NCI-H2227 (cell line): ENCODE data around the gene XRCC6.
"Not testable (repeated sequence)": the region's sequence is repeated elsewhere in the genome, so short reads cannot be mapped to it uniquely, and the experiment has no call there.

ENCODE experiments used
- DNase-seq: peaks from one replicate; lab custom pipeline; 2025; ENCODE audit not compliant: unreplicated experiment; lab: John Stamatoyannopoulos, UW

The XRCC6 gene

DNA sequence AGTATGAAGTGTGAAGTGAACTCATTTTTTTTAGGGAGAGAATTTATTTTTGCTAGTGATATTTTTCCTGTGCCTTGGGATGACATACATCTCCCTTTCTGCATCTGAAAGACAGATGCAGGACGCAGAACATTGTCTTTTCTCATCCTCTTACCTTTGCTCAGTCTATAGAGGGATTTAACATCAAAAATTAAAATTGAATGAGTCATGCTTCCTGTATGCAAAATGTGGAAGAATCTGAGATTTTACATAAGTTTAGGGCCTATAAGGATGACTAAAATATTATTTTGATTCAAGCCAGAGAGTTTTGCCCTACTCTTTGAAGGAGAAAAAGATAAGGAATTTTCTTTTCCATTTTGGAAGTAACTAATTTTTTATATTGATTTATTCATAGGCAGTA, 27.3 kb downstream of the XRCC6 start:
- DNase-seq = no peak

DNA sequence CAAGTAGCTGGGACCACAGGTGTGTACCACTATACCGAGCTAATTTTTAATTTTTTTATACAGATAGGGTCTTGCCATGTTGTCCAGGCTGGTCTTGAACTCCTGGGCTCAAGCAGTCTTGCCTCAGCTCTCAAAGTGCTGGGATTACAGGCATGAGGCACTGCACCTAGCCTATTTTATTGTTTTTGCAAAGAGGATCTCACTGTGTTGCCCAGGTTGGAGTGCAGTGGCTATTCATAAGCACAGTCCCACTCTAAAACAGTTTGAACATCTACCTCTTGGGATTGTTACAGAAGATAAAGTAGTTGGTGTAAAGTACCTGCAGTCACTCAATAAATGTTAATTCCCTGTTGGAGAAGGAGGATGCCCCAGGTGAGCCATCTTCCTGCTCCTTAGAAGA, 29.1 kb downstream of the XRCC6 start:
- DNase-seq = no peak

DNA sequence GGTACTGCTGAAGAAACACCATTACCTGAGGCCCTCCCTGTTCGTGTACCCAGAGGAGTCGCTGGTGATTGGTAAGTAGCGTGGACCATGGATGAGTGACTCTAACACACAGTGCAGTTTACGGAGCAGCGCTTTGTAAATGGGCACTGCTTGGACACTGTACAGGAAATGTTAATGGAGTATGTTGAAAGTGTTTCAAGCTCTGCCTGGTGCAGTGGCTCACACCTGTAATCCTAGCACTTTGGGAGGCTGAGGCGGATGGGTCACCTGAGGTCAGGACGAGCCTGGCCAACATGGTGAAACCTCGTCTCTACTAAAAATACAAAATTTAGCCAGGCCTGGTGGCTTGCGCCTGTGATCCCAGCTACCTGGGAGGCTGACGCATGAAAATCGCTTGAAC, 29.7 kb downstream of the XRCC6 start:
- no peak for DNase-seq

DNA sequence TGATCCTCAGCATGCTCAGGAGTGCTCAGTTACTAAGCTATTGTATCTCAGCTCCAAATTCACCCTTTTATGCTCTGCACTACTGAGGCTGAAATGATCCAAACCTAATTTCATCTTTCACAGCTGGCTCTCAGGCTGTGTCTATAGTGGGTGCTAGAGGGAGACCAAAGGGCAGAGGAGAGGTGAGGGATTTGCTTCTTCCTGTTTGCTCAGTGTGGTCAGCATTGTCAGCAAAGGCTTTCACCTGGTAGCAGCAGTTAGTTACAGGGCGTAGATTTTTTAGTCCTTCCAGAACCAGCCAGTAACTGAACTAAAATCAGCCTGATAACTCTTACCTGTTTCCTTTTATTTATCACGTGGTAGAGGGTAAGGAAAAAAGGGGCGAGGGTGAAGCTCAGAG, 33.2 kb downstream of the XRCC6 start:
- no peak for DNase-seq

DNA sequence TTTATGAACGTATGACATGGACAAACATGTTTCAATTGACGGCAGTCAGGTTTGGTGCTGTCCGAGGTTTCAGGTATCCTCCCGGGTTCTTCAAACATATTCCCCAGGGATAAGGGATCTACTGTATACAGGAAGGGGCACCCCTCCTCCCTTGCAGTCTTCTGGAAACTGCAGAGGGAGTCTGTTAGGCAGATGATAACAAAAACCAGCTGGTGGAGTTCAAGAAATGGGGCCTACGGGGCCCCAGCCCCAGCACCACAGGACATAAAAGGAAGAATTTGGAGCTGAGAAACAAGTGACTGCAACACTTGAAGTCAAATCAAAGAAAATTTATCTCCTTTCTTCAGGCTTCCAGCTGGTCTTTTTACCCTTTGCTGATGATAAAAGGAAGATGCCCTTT, 35.5 kb downstream of the XRCC6 start:
- DNase-seq = no peak

DNA sequence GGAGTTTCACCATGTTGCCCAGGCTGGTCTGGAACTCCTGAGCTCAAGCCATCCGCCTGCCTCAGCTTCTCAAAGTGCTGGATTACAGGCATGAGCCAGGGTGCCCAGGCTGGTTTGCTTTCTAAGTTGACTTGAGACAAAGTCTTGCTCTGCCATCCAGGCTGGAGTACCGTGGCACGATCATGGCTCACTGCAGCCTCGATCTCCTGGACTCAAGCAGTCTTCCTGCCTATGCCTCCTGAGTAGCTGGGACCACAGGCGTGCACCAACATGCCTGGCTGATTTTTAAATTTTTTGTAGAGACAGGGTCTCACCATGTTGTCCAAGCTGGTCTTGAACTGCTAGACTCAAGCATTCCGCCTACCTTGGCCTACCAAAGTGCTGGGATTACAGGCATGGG, 36.6 kb downstream of the XRCC6 start:
- DNase-seq = no peak

DNA sequence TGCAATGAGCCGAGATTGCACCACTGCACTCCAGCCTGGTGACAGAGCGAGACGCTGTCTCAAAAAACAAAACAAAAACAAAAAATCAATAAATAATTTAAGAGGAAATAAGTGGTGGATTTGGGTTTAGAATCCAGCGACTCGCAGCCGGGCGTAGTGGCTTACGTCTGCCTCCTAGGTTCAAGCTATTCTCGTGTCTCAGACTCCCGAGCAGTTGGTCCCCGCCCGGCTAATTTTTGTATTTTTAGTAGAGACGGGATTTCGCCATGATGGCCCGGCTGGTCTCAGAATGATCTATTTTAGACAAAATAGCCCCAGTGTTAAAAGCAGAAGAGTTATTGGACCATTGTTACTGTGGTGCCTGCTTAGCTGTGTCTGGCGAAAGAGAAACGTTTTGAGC, 37.8 kb downstream of the XRCC6 start:
- no peak for DNase-seq

DNA sequence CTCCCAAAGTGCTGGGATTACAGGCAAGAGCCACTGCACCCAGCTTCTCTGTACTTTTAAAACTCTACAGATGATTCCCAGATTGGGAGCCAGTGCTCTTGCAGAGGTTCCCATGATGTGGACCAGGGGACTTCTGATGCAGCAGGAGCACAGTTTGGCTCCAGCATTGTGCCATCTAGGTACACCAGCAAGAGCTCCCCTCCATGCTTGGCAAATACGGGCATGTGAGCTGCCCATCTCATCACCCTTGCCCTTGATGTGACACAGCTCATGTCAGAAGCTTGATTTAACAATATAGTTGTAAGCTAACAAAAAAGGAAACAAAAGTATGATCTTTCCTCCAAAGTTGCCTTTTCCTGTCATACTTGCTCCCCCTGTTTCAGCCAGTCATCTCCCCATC, 38.8 kb downstream of the XRCC6 start:
- DNase-seq = no peak

DNA sequence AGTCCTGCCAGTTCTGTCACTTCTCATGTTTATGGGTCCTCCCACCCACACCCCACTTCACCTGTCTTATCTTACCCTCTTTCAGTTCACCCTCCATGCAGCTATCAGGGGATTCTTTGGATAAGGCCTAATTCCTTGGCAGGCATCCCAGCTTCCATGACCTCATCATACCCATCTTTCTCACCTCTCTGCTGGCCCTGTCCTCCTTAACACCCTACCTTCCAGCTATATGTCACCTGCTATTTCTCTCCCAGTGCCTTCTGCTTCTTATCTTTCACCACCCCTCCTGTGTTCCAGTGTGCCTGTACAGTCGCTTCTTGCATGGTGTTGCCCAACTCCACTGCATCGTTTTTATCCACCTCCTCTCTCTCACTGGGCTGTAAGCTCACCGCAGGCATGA, 39.3 kb downstream of the XRCC6 start:
- no peak for DNase-seq

DNA sequence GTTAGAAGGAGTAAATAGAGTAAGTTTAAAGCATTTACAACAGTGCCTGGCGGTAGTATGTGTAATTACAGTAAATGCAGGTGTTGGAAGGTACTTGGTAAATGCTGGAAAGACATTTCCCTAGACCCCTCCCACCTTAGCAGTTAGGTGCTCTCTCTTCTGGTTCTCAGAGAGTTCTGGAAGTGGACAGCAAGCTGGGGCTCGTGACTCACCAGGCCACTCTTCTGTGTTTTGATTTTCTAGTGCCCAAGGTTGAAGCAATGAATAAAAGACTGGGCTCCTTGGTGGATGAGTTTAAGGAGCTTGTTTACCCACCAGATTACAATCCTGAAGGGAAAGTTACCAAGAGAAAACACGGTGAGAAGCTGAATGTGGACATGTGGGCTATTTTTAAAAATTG, 40.0 kb downstream of the XRCC6 start:
- DNase-seq = no peak

DNA sequence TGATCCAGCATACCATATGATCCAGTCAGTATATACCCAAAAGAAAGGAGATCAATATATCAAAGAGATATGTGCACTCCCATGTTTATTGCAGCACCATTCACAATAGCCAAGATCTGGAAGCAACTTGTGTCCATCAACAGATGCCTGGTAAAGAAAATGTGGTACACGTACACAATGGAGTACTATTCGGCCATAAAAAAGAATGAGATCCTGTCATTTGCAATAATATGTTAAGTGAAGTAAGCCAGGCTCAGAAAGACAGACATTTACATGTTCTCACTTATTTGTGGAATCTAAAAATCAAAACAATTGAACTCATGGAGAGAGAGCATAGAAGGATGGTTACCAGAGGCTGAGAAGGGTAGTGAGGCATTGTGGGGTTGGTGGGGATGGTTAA, 40.6 kb downstream of the XRCC6 start:
- DNase-seq = no peak

DNA sequence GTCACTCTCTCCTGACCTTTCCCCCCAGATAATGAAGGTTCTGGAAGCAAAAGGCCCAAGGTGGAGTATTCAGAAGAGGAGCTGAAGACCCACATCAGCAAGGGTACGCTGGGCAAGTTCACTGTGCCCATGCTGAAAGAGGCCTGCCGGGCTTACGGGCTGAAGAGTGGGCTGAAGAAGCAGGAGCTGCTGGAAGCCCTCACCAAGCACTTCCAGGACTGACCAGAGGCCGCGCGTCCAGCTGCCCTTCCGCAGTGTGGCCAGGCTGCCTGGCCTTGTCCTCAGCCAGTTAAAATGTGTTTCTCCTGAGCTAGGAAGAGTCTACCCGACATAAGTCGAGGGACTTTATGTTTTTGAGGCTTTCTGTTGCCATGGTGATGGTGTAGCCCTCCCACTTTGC, 42.5 kb downstream of the XRCC6 start:
- DNase-seq = not testable (repeated sequence)

DNA sequence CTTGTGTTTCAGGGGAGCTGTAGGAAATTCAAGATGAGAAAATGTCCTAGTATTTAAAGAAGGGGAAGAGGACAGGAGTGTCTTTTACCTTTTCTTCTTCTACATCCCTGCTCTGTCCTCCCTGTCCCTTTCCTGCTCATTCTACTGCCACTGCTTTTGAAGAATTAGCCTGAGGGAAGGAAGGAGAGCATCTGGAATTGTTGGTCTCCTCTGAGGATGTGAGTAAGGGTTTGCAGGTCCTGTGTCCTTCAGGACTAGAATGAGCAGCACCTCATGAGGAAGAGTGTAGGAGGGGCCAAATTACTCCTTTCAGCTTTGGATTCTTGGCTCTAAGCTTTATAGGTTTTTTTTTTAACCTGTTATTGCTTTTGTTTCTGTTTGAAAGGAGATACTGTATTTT, 43.4 kb downstream of the XRCC6 start:
- DNase-seq = no peak

DNA sequence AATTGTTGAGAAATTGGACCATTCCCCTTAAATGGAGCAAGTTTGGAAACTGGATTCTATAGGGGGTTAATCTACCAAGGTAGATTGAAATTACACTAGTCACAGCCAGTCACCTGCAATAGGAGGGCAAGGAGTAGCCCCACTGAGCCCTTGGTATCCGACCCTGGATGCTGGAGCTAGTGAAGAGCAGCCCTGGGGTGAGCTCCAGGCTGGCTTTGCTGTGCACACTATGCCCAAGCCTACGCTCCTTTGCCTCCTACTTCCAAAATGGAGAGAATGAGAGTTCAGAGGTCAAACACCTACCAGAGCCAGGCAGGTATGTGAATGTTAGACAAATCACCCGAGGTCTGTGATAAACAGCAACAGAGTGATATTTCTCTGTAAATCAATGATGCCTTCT, 43.9 kb downstream of the XRCC6 start:
- no peak for DNase-seq

DNA sequence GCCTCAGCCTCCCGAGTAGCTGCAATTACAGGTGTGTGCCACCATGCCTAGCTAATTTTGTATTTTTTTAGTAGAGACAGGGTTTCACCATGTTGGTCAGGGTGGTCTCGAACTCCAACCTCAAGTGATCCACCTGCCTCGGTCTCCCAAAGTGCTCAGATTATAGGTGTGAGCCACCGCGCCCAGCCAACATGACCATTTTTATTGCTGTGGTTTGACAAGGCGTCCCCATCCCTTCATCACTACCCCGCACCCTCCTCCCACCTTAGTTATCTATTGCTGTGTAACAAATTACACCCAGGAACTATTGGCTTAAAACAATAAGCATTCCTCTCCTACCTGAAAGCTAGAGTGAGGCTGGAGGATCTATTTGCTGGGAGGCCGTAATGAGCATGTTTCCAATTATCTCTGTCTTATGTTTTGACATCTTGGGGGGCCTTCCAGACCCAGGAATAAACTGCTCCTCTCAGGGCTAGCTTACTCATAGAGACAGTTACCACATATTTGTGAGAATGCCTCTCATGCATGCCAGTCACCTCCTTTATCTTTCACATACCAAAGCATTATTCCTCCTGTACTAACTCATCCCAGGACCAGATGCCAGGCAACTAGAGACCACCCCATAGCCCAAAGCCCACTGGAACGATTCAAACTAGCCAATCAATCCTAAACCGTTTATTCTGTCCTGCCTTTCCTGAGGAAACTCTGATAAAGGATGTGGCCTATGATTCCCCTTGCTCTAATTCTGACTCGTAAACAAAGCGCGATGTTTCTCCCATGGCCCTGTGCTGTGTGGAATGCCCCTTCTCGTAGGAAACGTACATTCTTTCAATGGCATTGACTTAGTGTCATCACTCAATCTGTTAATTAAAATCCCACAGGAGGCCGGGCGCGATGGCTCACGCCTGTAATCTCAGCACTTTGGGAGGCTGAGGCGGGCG, 48.1 kb downstream of the XRCC6 start:
- DNase-seq = no peak

DNA sequence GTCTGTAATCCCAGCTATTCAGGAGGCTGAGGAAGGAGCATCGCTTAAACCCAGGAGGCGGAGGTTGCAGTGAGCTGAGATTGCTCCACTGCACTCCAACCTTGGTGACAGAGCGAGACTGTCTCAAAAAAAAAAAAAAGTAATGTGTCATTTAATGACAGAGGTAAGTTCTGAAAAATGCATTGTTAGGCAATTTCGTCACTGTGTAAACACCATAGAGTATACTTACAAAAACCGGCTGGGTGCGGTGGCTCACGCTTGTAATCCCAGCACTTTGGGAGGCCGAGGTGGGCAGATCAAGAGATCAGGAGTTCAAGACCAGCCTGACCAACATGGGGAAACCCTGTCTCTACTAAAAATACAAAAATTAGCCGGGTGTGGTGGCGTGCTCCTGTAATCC, 51.0 kb downstream of the XRCC6 start:
- DNase-seq = not testable (repeated sequence)

DNA sequence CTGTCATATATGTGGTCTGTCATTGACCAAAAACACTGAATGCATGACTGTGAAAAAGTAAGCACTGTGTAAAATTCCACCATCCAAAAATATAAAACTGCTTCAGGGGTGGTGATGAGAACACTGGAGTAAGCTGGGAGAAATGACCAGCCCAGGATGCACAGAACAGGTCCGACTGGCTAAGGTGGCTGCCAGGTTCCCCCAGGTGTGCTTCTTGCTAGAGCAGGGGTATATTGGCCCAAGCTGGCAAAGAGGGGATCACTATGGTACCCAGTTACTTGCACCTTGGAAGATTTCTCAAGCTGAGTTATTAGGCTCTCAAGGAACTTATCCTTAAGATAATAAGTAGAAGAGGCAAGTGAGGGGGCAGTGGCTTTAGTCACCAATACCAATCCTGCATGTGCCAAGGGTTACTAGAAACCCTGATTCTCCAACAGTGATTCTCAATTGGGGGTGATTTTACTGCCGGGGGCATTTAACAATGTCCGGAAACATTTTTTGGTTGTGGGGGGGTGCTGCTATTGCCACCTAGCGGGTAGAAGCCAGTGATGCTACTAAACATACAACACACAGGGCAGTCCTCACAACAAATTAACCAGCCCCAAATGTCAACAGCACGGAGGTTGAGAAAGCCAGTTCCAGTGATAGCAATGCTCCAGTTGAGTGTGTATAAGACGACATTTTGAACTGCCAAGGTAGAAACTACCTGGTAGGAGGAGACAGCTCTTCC, 51.9 kb downstream of the XRCC6 start:
- DNase-seq = no peak

DNA sequence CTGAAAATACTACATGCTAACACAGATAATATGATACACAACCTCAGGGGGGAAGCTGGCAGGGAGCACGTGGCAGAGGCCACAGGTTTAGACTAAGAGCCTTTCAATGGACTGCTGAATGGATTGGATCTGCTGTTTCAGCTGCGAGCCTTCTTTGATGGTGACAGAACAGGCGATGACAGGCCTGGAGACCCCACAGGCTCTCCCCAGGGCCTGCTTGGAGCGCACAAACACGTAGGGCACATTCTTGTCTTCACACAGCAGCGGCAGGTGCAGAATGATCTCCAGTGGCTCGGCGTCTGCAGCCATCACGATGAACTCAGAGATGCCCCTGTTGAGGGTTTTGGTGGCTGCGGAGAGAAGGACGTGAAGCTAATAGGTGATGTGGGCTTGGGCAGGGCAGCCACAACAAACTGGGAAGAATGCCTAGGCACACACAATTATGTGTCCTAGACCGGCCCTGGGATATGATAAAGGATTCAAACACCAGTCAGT, 53.8 kb downstream of the XRCC6 start:
- no peak for DNase-seq

DNA sequence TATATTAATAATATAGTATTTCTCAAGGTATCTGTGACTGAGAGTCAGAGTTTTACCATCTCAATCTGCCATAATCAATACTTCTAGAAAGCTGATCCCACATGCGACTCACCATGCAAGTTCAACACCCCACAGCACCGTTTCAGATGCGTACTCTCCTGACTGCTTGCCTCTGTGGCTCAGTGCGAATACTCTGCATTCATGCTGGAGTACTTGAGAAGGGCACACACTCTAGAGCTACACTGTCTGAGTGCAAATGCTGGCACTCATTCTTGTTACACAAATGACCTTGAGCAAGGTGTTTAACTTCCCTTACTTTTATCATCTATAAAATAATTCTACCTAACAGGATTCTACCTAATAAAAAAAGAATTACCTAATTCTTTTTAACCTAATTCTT, 55.0 kb downstream of the XRCC6 start:
- no peak for DNase-seq

DNA sequence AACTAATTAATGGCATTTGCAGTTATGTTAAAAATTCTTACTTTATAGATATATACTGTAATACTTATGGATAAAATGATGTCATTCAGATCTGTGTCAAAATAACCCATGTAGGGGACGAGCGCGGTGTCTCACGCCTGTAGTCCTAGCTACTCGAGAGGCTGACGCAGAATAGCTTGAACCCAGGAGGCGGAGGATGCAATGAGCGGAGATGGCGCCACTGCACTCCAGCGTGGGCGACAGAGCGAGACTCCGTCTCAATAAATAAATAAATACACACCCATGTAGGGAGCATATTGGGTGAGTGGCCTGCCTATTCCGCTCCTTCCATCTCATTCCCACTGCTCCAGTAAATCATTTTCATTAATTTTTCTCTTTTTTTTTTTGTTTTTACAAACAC, 60.5 kb downstream of the XRCC6 start:
- peak; percentile 43 for DNase-seq

DNA sequence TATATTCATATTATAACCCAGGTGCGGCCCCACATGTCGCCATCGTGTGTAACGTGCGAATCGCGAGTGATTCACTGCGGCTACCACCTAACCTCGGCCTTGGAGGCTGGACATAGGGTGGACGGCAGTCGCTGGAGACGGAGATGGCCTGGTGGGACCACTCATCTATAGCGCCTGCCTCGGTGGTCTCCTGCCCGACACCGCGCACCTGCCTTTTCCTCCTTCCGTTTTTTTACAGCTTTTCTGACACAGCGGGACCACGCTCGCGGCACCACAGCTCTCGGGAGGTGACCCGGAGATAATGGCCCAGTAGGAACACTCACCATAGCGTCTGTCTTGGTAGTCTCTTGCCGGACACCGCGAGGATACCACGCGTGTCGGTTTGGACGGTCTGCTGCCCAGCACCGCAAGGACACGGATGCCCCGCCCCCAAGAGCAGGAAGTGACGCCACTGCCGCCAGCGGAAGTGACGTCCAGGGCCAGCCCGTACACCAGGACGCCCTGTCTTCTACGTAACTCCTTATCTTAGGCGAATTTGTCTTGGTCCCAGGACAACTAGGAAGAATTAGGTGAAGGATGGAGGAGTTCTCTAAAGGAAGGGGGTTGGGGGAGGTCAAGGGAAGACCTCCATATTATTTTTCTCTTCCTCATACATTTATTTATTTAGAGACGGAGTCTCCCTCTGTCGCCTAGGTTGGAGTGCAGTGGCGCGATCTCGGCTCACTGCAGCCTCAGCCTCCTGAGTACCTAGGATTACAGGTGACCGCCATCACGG, 61.1 kb downstream of the XRCC6 start:
- peak; percentile 92 for DNase-seq
